ENCODE results near the gene SLC38A3.

SLC38A3 gene

GRCh38 chr3:50177346-50177745 is 27.7 kb upstream of the SLC38A3 start:
- no peaks in the 10 kb centered on the region for H3K27me3 ChIP-seq (replicated peaks; ENCODE audit: control insufficient read depth, insufficient read depth, low read length)
- DNase-seq (ENCODE audit: extremely low read depth, insufficient read length) = no peak
- no peak overlapping the region for H3K4me3 ChIP-seq (replicated peaks; ENCODE audit: low read depth, low read length)
- H3K36me3 ChIP-seq (ENCODE audit: control insufficient read depth, insufficient read depth, low read length) = no peaks in the 10 kb centered on the region
- TF ChIP-seq CTCF (IDR thresholded peaks at IDR 0.05; ENCODE audit: insufficient read depth, low read length, poor library complexity, severe bottlenecking) = no peak

GRCh38 chr3:50179710-50180109 is 25.4 kb upstream of the SLC38A3 start:
- Histone ChIP-seq H3K27me3 (replicated peaks; ENCODE audit: control insufficient read depth, insufficient read depth, low read length) (no peaks in the 10 kb centered on the region), H3K36me3 (ENCODE audit: control insufficient read depth, insufficient read depth, low read length) (no peaks in the 10 kb centered on the region)

GRCh38 chr3:50181985-50182384 is 23.1 kb upstream of the SLC38A3 start:
- Histone ChIP-seq H3K36me3 (ENCODE audit: control insufficient read depth, insufficient read depth, low read length) (no peaks in the 10 kb centered on the region), H3K4me3 (replicated peaks; ENCODE audit: low read depth, low read length) (no peak overlapping the region), H3K27me3 (replicated peaks; ENCODE audit: control insufficient read depth, insufficient read depth, low read length) (no peaks in the 10 kb centered on the region)
- TF ChIP-seq CTCF (IDR thresholded peaks at IDR 0.05; ENCODE audit: insufficient read depth, low read length, poor library complexity, severe bottlenecking) = no peak
- no peak for DNase-seq (ENCODE audit: extremely low read depth, insufficient read length)

More at GRCh38 chr3:50179710-50180109, 25.4 kb upstream of the SLC38A3 start:
- no peak for TF ChIP-seq CTCF (IDR thresholded peaks at IDR 0.05; ENCODE audit: insufficient read depth, low read length, poor library complexity, severe bottlenecking)
- H3K4me3 ChIP-seq (replicated peaks; ENCODE audit: low read depth, low read length) = no peak overlapping the region
- DNase-seq (ENCODE audit: extremely low read depth, insufficient read length) = no peak

GRCh38 chr3:50182533-50183099 is 22.5 kb upstream of the SLC38A3 start:
- H3K36me3 ChIP-seq (ENCODE audit: control insufficient read depth, insufficient read depth, low read length) = no peaks in the 10 kb centered on the region
- no peak for TF ChIP-seq CTCF (IDR thresholded peaks at IDR 0.05; ENCODE audit: insufficient read depth, low read length, poor library complexity, severe bottlenecking)
- H3K27me3 ChIP-seq (replicated peaks; ENCODE audit: control insufficient read depth, insufficient read depth, low read length) = no peaks in the 10 kb centered on the region
- DNase-seq (ENCODE audit: extremely low read depth, insufficient read length) = no peak
- H3K4me3 ChIP-seq (replicated peaks; ENCODE audit: low read depth, low read length) = no peak overlapping the region

GRCh38 chr3:50183755-50184154 is 21.3 kb upstream of the SLC38A3 start:
- DNase-seq (ENCODE audit: extremely low read depth, insufficient read length) = no peak
- TF ChIP-seq CTCF (IDR thresholded peaks at IDR 0.05; ENCODE audit: insufficient read depth, low read length, poor library complexity, severe bottlenecking) = no peak

More at GRCh38 chr3:50183755-50184154, 21.3 kb upstream of the SLC38A3 start:
- H3K27me3 ChIP-seq (replicated peaks; ENCODE audit: control insufficient read depth, insufficient read depth, low read length) = no peaks in the 10 kb centered on the region
- H3K36me3 ChIP-seq (ENCODE audit: control insufficient read depth, insufficient read depth, low read length) = no peaks in the 10 kb centered on the region
- no peak overlapping the region for H3K4me3 ChIP-seq (replicated peaks; ENCODE audit: low read depth, low read length)

Data from GM06990 (cell line).